ENCODE measurements around the gene WWC2.

Gene WWC2

DNA sequence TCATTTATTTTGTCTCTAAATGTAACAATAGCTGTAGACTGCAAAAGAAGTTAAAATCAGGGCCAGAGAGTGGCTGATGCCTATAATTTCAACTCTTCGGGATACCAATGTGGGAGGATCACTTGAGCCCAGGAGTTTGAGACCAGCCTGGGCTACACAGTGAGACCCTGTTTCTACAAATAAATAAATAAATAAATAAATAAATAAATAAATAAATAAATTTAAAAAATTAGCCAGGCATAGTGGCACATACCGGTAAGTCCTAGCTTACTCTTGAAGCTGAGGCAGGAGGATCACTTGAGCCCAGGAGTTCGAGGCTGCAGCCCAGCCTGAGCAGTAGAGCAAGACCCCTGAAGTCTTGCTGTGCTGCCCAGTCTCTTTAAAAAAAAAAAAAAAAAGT, 79.1 kb downstream of the WWC2 start:
- Histone ChIP-seq H3K9ac (ENCODE audit: low read length) (no peak overlapping the region), H3K4me1 (ENCODE audit: control insufficient read depth, low read depth, low read length) (peaks cover 69% of the 10 kb centered on the region), H3K4me3 (ENCODE audit: low read length) (no peak overlapping the region), H3K27ac (ENCODE audit: low read length) (no peak overlapping the region), H3K36me3 (ENCODE audit: control insufficient read depth, low read depth, low read length) (no peaks in the 10 kb centered on the region), H3K9me3 (ENCODE audit: control insufficient read depth, low read depth, low read length) (no peaks in the 10 kb centered on the region), H3K27me3 (ENCODE audit: control insufficient read depth, insufficient read depth, low read length) (no peaks in the 10 kb centered on the region)

- no peak overlapping the region for H3K4me3 ChIP-seq (ENCODE audit: low read length)
- H3K36me3 ChIP-seq (ENCODE audit: control insufficient read depth, low read depth, low read length): no peaks in the 10 kb centered on the region
- no peak overlapping the region for H3K27ac ChIP-seq (ENCODE audit: low read length)
- peaks cover 73% of the 10 kb centered on the region for H3K4me1 ChIP-seq (ENCODE audit: control insufficient read depth, low read depth, low read length)
- no peak overlapping the region for H3K9ac ChIP-seq (ENCODE audit: low read length)
- H3K9me3 ChIP-seq (ENCODE audit: control insufficient read depth, low read depth, low read length): no peaks in the 10 kb centered on the region
- no peaks in the 10 kb centered on the region for H3K27me3 ChIP-seq (ENCODE audit: control insufficient read depth, insufficient read depth, low read length)
Observed at GRCh38 chr4:183180096-183180495, 81.0 kb downstream of the WWC2 start.

- Histone ChIP-seq H3K4me3 (ENCODE audit: low read length) (peak overlapping the region; percentile 38), H3K27ac (ENCODE audit: low read length) (peak overlapping the region; percentile 24), H3K4me1 (ENCODE audit: control insufficient read depth, low read depth, low read length) (peaks cover 76% of the 10 kb centered on the region), H3K27me3 (ENCODE audit: control insufficient read depth, insufficient read depth, low read length) (no peaks in the 10 kb centered on the region), H3K9me3 (ENCODE audit: control insufficient read depth, low read depth, low read length) (no peaks in the 10 kb centered on the region), H3K36me3 (ENCODE audit: control insufficient read depth, low read depth, low read length) (no peaks in the 10 kb centered on the region), H3K9ac (ENCODE audit: low read length) (no peak overlapping the region)
Observed at GRCh38 chr4:183180621-183181020, 81.6 kb downstream of the WWC2 start.

DNA sequence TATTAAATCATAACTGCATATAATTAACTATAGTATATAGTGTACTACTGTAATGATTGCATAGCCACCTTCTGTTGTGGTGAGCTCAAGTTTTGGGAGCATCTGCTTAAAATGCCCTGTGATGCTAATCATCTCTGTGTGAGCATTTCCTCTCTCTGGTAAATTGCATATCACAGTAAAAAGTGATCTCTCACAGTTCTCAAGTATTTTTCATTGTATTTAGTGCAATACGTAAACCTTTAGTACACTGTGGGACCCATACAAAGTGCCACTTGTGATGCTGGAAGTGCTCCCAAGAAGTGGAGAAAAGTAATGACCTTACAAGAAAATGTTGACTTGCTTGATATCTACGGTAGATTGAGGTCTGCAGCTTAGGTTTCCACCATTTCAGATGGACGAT, 82.0 kb downstream of the WWC2 start:
- Histone ChIP-seq H3K36me3 (ENCODE audit: control insufficient read depth, low read depth, low read length) (no peaks in the 10 kb centered on the region), H3K27ac (ENCODE audit: low read length) (peak overlapping the region; percentile 24), H3K27me3 (ENCODE audit: control insufficient read depth, insufficient read depth, low read length) (no peaks in the 10 kb centered on the region), H3K4me3 (ENCODE audit: low read length) (peak overlapping the region; percentile 38), H3K4me1 (ENCODE audit: control insufficient read depth, low read depth, low read length) (peaks cover 73% of the 10 kb centered on the region), H3K9ac (ENCODE audit: low read length) (no peak overlapping the region), H3K9me3 (ENCODE audit: control insufficient read depth, low read depth, low read length) (no peaks in the 10 kb centered on the region)

GRCh38 chr4:183182873-183183725, 84.0 kb downstream of the WWC2 start:
- peak overlapping the region; percentile 75 for H3K9ac ChIP-seq (ENCODE audit: low read length)
- no peaks in the 10 kb centered on the region for H3K9me3 ChIP-seq (ENCODE audit: control insufficient read depth, low read depth, low read length)
- H3K27ac ChIP-seq (ENCODE audit: low read length): peak overlapping the region; percentile 96
- H3K4me3 ChIP-seq (ENCODE audit: low read length): peak overlapping the region; percentile 45
- H3K36me3 ChIP-seq (ENCODE audit: control insufficient read depth, low read depth, low read length): no peaks in the 10 kb centered on the region
- peaks cover 75% of the 10 kb centered on the region for H3K4me1 ChIP-seq (ENCODE audit: control insufficient read depth, low read depth, low read length)
- H3K27me3 ChIP-seq (ENCODE audit: control insufficient read depth, insufficient read depth, low read length): no peaks in the 10 kb centered on the region

- Histone ChIP-seq H3K27ac (ENCODE audit: low read length) (peak overlapping the region; percentile 96), H3K27me3 (ENCODE audit: control insufficient read depth, insufficient read depth, low read length) (no peaks in the 10 kb centered on the region), H3K36me3 (ENCODE audit: control insufficient read depth, low read depth, low read length) (no peaks in the 10 kb centered on the region), H3K4me3 (ENCODE audit: low read length) (peak overlapping the region; percentile 45), H3K9ac (ENCODE audit: low read length) (peak overlapping the region; percentile 75), H3K9me3 (ENCODE audit: control insufficient read depth, low read depth, low read length) (no peaks in the 10 kb centered on the region), H3K4me1 (ENCODE audit: control insufficient read depth, low read depth, low read length) (peaks cover 69% of the 10 kb centered on the region)
Observed at GRCh38 chr4:183183906-183184535, 85.0 kb downstream of the WWC2 start.

- H3K27me3 ChIP-seq (ENCODE audit: control insufficient read depth, insufficient read depth, low read length): no peaks in the 10 kb centered on the region
- no peaks in the 10 kb centered on the region for H3K9me3 ChIP-seq (ENCODE audit: control insufficient read depth, low read depth, low read length)
- no peaks in the 10 kb centered on the region for H3K36me3 ChIP-seq (ENCODE audit: control insufficient read depth, low read depth, low read length)
- H3K27ac ChIP-seq (ENCODE audit: low read length): no peak overlapping the region
- H3K4me3 ChIP-seq (ENCODE audit: low read length): no peak overlapping the region
- H3K4me1 ChIP-seq (ENCODE audit: control insufficient read depth, low read depth, low read length): peaks cover 69% of the 10 kb centered on the region
- H3K9ac ChIP-seq (ENCODE audit: low read length): no peak overlapping the region
Observed at GRCh38 chr4:183185018-183185417, 86.0 kb downstream of the WWC2 start.

DNA sequence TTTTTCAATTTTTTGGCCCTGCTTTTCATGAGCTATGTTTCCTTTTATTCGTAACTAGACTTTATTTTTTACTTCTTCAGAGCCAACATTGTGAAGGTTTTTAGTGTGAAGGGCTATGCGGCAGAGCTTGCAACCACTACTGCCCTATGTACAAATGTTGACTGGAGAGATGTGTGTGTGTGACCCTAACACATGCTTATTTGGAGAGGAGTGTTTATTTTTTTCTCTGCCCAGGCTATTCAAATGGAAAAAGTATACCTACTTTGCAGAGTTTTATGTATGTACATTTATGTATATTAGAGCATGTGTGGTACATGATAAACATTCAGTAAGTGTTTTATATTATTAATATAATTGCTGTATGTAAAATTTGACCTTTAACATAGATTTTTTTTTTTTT, 86.5 kb downstream of the WWC2 start:
- Histone ChIP-seq H3K27ac (ENCODE audit: low read length) (no peak overlapping the region), H3K9ac (ENCODE audit: low read length) (no peak overlapping the region), H3K27me3 (ENCODE audit: control insufficient read depth, insufficient read depth, low read length) (no peaks in the 10 kb centered on the region), H3K4me1 (ENCODE audit: control insufficient read depth, low read depth, low read length) (peaks cover 65% of the 10 kb centered on the region), H3K4me3 (ENCODE audit: low read length) (no peak overlapping the region), H3K36me3 (ENCODE audit: control insufficient read depth, low read depth, low read length) (no peaks in the 10 kb centered on the region), H3K9me3 (ENCODE audit: control insufficient read depth, low read depth, low read length) (no peaks in the 10 kb centered on the region)

DNA sequence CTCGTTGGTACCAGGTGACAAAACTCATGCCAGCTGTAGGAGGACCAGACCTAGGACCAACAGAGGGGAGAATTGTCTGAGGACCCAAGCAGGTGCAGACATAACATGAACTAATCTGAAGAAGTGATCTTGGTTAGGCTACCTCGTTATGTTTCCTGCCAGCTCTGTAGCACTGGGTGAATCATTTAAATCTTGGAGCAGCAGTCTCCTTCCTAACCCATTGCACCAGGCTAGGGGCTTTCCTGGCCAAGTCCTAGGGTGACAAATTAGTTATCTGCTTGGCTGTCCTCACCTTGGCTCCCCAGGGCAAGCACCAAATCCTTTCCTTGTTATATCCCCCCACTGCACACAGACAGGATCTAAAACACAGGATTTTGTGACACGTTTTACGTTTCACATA, 87.8 kb downstream of the WWC2 start:
- no peak overlapping the region for H3K27ac ChIP-seq (ENCODE audit: low read length)
- H3K27me3 ChIP-seq (ENCODE audit: control insufficient read depth, insufficient read depth, low read length): no peaks in the 10 kb centered on the region
- H3K36me3 ChIP-seq (ENCODE audit: control insufficient read depth, low read depth, low read length): no peaks in the 10 kb centered on the region
- H3K9ac ChIP-seq (ENCODE audit: low read length): no peak overlapping the region
- peaks cover 52% of the 10 kb centered on the region for H3K4me1 ChIP-seq (ENCODE audit: control insufficient read depth, low read depth, low read length)
- no peaks in the 10 kb centered on the region for H3K9me3 ChIP-seq (ENCODE audit: control insufficient read depth, low read depth, low read length)
- H3K4me3 ChIP-seq (ENCODE audit: low read length): no peak overlapping the region

DNA sequence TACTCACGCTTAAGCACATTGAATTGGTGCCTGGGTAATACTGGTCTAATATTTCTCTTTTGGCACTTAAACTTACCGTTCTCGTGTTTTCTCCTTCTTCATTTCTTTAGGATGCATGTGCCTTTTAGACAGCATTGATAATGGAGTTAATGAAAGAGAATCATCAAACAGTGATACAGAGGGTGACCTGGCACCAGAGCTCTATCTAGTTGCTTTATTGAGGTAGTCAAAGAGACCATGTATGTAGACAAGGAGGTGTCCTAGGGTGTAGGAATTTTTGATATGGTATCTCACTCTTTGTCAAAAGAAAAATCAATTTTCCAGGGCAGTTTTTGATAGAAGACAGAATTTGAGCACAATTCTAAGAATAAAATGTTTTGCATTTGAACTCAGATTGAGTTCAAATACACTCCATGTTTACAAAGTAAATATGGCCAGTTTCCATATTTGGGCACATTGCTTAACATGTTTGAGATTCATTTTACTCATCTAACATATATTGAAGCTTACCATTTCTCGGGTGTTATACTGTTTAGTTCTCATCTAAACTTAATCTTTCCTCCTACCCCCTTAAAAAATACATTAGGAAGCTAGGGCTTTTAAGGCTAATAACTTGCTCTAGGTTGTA, 92.0 kb downstream of the WWC2 start:
- no peak overlapping the region for H3K27ac ChIP-seq (ENCODE audit: low read length)
- H3K4me3 ChIP-seq (ENCODE audit: low read length): no peak overlapping the region
- no peaks in the 10 kb centered on the region for H3K27me3 ChIP-seq (ENCODE audit: control insufficient read depth, insufficient read depth, low read length)
- no peaks in the 10 kb centered on the region for H3K9me3 ChIP-seq (ENCODE audit: control insufficient read depth, low read depth, low read length)
- H3K9ac ChIP-seq (ENCODE audit: low read length): no peak overlapping the region
- H3K4me1 ChIP-seq (ENCODE audit: control insufficient read depth, low read depth, low read length): peaks cover 32% of the 10 kb centered on the region
- H3K36me3 ChIP-seq (ENCODE audit: control insufficient read depth, low read depth, low read length): peaks cover 3% of the 10 kb centered on the region

DNA sequence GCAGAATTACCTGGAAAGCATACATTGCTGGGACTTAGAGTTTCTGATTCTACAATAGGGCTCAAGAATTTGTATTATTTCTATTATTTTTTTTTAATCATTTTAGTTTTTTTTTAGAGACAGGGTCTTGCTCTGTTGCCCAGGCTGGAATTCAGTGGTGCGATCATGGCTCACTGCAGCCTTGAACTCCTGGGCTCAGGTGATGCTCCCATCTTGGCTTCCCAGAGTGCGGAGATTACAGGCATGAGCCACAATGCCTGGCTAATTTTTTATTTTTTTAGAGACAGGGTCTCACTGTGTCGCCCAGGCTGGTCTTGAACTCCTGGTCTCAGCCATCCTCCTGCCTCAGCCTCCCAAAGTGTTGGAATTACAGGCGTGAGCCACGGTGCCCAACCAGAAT, 92.6 kb downstream of the WWC2 start:
- Histone ChIP-seq H3K4me3 (ENCODE audit: low read length) (no peak overlapping the region), H3K27ac (ENCODE audit: low read length) (peak overlapping the region; percentile 30), H3K9me3 (ENCODE audit: control insufficient read depth, low read depth, low read length) (no peaks in the 10 kb centered on the region), H3K9ac (ENCODE audit: low read length) (no peak overlapping the region), H3K27me3 (ENCODE audit: control insufficient read depth, insufficient read depth, low read length) (no peaks in the 10 kb centered on the region), H3K4me1 (ENCODE audit: control insufficient read depth, low read depth, low read length) (peaks cover 27% of the 10 kb centered on the region), H3K36me3 (ENCODE audit: control insufficient read depth, low read depth, low read length) (peaks cover 5% of the 10 kb centered on the region)
